OCI-LY7 (cell line): ENCODE measurements around the gene PDCD1. TPM values are rescaled to one million over a fixed set of nuclear protein-coding genes. Genes with fewer than 3 reads are reported as not detected.

Experiments
- BruUV-seq: library from RNA; stranded (reverse); fragments of 400-500 nt; replicated peaks from 2 replicates; lab custom pipeline; 2021; lab: Mats Ljungman, UMichigan
- CTCF ChIA-PET: fragments of 300-600 bp; sonication (Branson Sonifier 250); formaldehyde crosslinking; loops from one replicate; lab custom pipeline; 2022; ENCODE audit warnings: antibody characterized with exemption; ENCODE audit not compliant: unreplicated experiment; lab: Charles Lee
- POLR2A ChIA-PET: fragments of 300-600 bp; sonication (Branson Sonifier 250); formaldehyde crosslinking; loops from one replicate; lab custom pipeline; 2022; ENCODE audit warnings: antibody characterized with exemption; lab: Charles Lee
- DNase-seq: peaks from one replicate; pipeline ENCODE4 v3.0.0-alpha.2; 2015; ENCODE audit warnings: low spot score
- H2AFZ ChIP-seq: fragments of 200-600 bp; sonication (generic), shearing (Covaris generic); 2 replicates; pipeline ENCODE4 v1.6.1; 2014; ENCODE audit warnings: mild to moderate bottlenecking, antibody characterized with exemption, low read length, moderate library complexity
- H3K27ac ChIP-seq: fragments of 200-600 bp; sonication (generic); 2 replicates; pipeline ENCODE4 v1.5.1; 2014; ENCODE audit warnings: mixed run types, low read depth, mild to moderate bottlenecking, moderate library complexity, low read length, inconsistent platforms; ENCODE audit not compliant: poor library complexity, severe bottlenecking
- H3K36me3 ChIP-seq: fragments of 200-600 bp; sonication (generic); 2 replicates; pipeline ENCODE4 v1.6.1; 2014; ENCODE audit warnings: mild to moderate bottlenecking, antibody characterized with exemption, low read length, moderate library complexity, mixed read lengths; ENCODE audit not compliant: insufficient read depth
- H3K4me1 ChIP-seq: fragments of 200-600 bp; sonication (generic); 2 replicates; pipeline ENCODE4 v1.5.1; 2014; ENCODE audit warnings: mild to moderate bottlenecking, low read length; ENCODE audit not compliant: insufficient read depth, poor library complexity, severe bottlenecking
- H3K4me2 ChIP-seq: fragments of 200-600 bp; sonication (generic); 2 replicates; pipeline ENCODE4 v1.6.1; 2014; ENCODE audit warnings: mild to moderate bottlenecking, low read length
- H3K4me3 ChIP-seq: fragments of 200-600 bp; sonication (generic); 2 replicates; pipeline ENCODE4 v1.5.1; 2014; ENCODE audit warnings: mild to moderate bottlenecking, low read depth, low read length; ENCODE audit not compliant: poor library complexity, severe bottlenecking
- H3K79me2 ChIP-seq: fragments of 200-600 bp; sonication (generic); 2 replicates; pipeline ENCODE4 v1.6.1; 2016; ENCODE audit warnings: low read depth, mild to moderate bottlenecking, low read length, moderate library complexity, mixed read lengths; ENCODE audit not compliant: insufficient read depth
- H3K9me2 ChIP-seq: fragments of 200-600 bp; sonication (generic); 2 replicates; pipeline ENCODE4 v1.6.1; 2016; ENCODE audit warnings: mild to moderate bottlenecking, low read length, mixed read lengths; ENCODE audit not compliant: insufficient read depth
- H3K9me3 ChIP-seq: fragments of 200-600 bp; sonication (generic); 2 replicates; pipeline ENCODE4 v1.6.1; 2014; ENCODE audit warnings: mild to moderate bottlenecking, mixed run types, low read length, mixed read lengths
- H4K20me1 ChIP-seq: fragments of 200-600 bp; sonication (generic); 2 replicates; pipeline ENCODE4 v1.6.1; 2014; ENCODE audit warnings: mild to moderate bottlenecking, antibody characterized with exemption, low read length, moderate library complexity, mixed read lengths; ENCODE audit not compliant: insufficient read depth
- EZH2phosphoT487 ChIP-seq: fragments of 200-600 bp; sonication (generic); IDR thresholded peaks from 2 replicates; pipeline ENCODE4 v1.6.1; 2018; ENCODE audit warnings: low read depth, borderline replicate concordance, mild to moderate bottlenecking, mixed run types, antibody characterized with exemption, low read length, moderate library complexity, mixed read lengths
- intact Hi-C: fragments of 100-400 bp; cut with micrococcal nuclease; formaldehyde crosslinking; loops from one replicate; pipeline ENCODE4 v1.10.0; 2022; ENCODE audit not compliant: unreplicated experiment
- total RNA-seq, 2 experiments: library from RNA; depleted of rRNA in 1 of 2; stranded (reverse); fragments of >200 nt in 1 of 2; shearing (Covaris generic) in 1 of 2; gene quantifications; 2 replicates each; pipeline ENCODE4 v1.2.3, GENCODE V29; 2014 to 2022
- TF ChIP-seq, protein P1 (sequence below): fragments of 200-600 bp; sonication (generic); conservative IDR thresholded peaks from 2 replicates; pipeline ENCODE4 v1.5.1; 2014; ENCODE audit warnings: mild to moderate bottlenecking, antibody characterized with exemption, low read length, moderate library complexity, mixed read lengths

The PDCD1 gene
- total RNA-seq, 2 experiments from 2014 or later, result not detected

DNA sequence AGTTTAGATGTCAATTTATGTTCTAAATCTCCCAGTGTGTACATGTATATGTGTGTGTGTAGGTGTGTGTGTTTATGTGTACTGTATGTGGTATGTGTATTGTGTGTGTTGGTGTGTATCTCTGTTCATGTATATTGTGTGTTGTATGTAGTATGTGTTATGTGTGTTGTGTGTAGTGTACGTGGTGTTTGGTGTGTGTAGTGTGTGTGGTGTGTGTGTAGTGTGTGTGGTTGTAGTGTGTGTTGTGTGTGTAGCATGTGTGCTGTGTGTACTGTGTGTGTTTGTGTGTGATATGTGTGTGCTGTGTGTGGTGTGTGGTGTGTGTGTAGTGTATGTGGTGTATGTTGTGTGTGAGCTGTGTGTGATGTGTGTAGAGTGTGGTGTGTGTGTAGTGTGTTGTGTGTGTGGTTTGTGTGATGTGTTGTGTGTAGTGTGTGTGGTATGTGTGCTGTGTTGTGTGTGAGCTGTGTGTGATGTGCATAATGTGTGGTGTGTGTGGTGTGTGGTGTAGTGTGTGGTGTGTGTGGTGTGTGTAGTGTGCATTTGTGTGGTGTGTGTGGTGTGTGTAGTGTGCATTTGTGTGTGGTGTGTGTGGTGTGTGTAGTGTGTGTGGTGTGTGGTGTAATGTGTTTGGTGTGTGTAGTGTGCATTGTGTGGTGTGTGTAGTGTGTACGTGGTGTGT, 5.6 kb upstream of the PDCD1 start:
- no TSS peak for BruUV-seq
- no peak for TF ChIP-seq EZH2phosphoT487
- TF ChIP-seq, protein P1, sequence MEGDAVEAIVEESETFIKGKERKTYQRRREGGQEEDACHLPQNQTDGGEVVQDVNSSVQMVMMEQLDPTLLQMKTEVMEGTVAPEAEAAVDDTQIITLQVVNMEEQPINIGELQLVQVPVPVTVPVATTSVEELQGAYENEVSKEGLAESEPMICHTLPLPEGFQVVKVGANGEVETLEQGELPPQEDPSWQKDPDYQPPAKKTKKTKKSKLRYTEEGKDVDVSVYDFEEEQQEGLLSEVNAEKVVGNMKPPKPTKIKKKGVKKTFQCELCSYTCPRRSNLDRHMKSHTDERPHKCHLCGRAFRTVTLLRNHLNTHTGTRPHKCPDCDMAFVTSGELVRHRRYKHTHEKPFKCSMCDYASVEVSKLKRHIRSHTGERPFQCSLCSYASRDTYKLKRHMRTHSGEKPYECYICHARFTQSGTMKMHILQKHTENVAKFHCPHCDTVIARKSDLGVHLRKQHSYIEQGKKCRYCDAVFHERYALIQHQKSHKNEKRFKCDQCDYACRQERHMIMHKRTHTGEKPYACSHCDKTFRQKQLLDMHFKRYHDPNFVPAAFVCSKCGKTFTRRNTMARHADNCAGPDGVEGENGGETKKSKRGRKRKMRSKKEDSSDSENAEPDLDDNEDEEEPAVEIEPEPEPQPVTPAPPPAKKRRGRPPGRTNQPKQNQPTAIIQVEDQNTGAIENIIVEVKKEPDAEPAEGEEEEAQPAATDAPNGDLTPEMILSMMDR, result no peak
- Histone ChIP-seq H3K9me2 (no peaks in the 10 kb centered on the region), H4K20me1 (no peaks in the 10 kb centered on the region), H2AFZ (no peak overlapping the region), H3K9me3 (peaks cover 13% of the 10 kb centered on the region; the same call in 1 of the 2 replicates), H3K27ac (no peak overlapping the region), H3K79me2 (no peaks in the 10 kb centered on the region), H3K4me2 (no peak overlapping the region), H3K4me1 (peaks cover 10% of the 10 kb centered on the region), H3K4me3 (no peak overlapping the region), H3K36me3 (no peaks in the 10 kb centered on the region)
- CTCF ChIA-PET, result no interaction called here
- intact Hi-C loops, result no loop called here
- POLR2A ChIA-PET, result no interaction called here
- DNase-seq, result no peak

- Histone ChIP-seq H3K27ac (no peak overlapping the region), H4K20me1 (no peaks in the 10 kb centered on the region), H3K9me3 (peaks cover 13% of the 10 kb centered on the region; the same call in 1 of the 2 replicates), H3K4me3 (no peak overlapping the region), H2AFZ (no peak overlapping the region), H3K4me1 (peaks cover 14% of the 10 kb centered on the region), H3K79me2 (no peaks in the 10 kb centered on the region), H3K4me2 (no peak overlapping the region), H3K9me2 (no peaks in the 10 kb centered on the region), H3K36me3 (no peaks in the 10 kb centered on the region)
- ChIA-PET CTCF (no interaction called here), POLR2A (no interaction called here)
- intact Hi-C loops, result no loop called here
- no TSS peak for BruUV-seq
- TF ChIP-seq, protein P1, result no peak
- no peak for TF ChIP-seq EZH2phosphoT487
- DNase-seq, result no peak
Observed at GRCh38 chr2:241863536-241863954, 4.9 kb upstream of the PDCD1 start.
